Right lobe of liver (tissue), 6 donors: Measurements from ENCODE around the gene PRKCD. TPM values are rescaled to one million over a fixed set of nuclear protein-coding genes. Genes with fewer than 3 reads are reported as not detected.

Experiments used
- ATAC-seq, 4 donors: fragments of 200-7000 bp; cut with Tn5 transposase; one replicate each; pipeline ENCODE4 v1.9.1; 2020; ENCODE audit warnings: mild to moderate bottlenecking in 4 of 4, moderate library complexity in 4 of 4
- DNase-seq, 3 donors: peaks; one replicate each; pipeline ENCODE4 v3.0.0-alpha.2; 2020
- H3K27ac ChIP-seq, 3 donors: fragments of 200-600 bp; one replicate each; pipeline ENCODE4 v1.8.0; 2022
- H3K27me3 ChIP-seq, 2 donors: fragments of 200-600 bp; one replicate each; pipeline ENCODE4 v1.8.0; 2022
- H3K36me3 ChIP-seq, 4 donors: fragments of 200-600 bp; sonication (generic) in 1 of 4; one replicate each; pipeline versions ENCODE4 v1.5.1 to v1.8.0; 2017 to 2022; ENCODE audit warnings: control low read depth in 1 of 4
- H3K4me1 ChIP-seq, 4 donors: fragments of 200-600 bp; sonication (generic) in 1 of 4; one replicate each; pipeline versions ENCODE4 v1.5.1 to v1.8.0; 2017 to 2022; ENCODE audit warnings: control low read depth in 1 of 4
- H3K4me3 ChIP-seq, 3 donors: fragments of 200-600 bp; one replicate each; pipeline ENCODE4 v1.8.0; 2022
- H3K9me3 ChIP-seq, 4 donors: fragments of 200-600 bp; sonication (generic) in 1 of 4; one replicate each; pipeline versions ENCODE4 v1.5.1 to v1.8.0; 2017 to 2022; ENCODE audit warnings: control low read depth in 1 of 4
- CTCF ChIP-seq, 4 donors: fragments of 200-600 bp in 3 of 4; fragments of 450-650 bp in 1 of 4; IDR thresholded peaks; one replicate each; pipeline versions ENCODE4 v1.5.1 to v1.8.0; 2016 to 2022; ENCODE audit warnings: antibody characterized with exemption in 4 of 4, mild to moderate bottlenecking in 2 of 4
- POLR2A ChIP-seq: fragments of 450-650 bp; IDR thresholded peaks from one replicate; pipeline ENCODE4 v1.6.1; 2017; ENCODE audit warnings: antibody characterized with exemption, mild to moderate bottlenecking
- WGBS: methylation state at CpG from one replicate; pipeline ENCODE4 v1.1.6; 2018; ENCODE audit warnings: low coverage, low lambda C conversion rate; ENCODE audit not compliant: insufficient coverage; ENCODE audit errors: missing lambda C conversion rate; 5-methylcytosine and 5-hydroxymethylcytosine counted together
- intact Hi-C, 2 donors: fragments of 100-400 bp; cut with DNase I; formaldehyde crosslinking; loops; one replicate each; pipeline versions ENCODE4 v1.11.2 to v1.14.1; 2022
- total RNA-seq, 6 experiments: library from RNA; depleted of rRNA in 2 of 6; stranded (reverse); fragments of >200 nt in 2 of 6; fragmentation: NEBNext Ultra II Directional in 3 of 6; extraction: Animal tissue kit (Norgen Biotek cat#: 25700) in 3 of 6; gene quantifications; one replicate each; pipeline versions ENCODE4 v1.1.0 to v1.2.4, GENCODE V29; 2016 to 2023
- donor health status: DM: no; HTN: yes; CAD: no.
- donor health status: DM: no; HTN: no; CAD: no.
- donor health status: DM: no; HTN: no; CAD: no.
- donor health status: DM: no; HTN: yes; CAD: no.
- donor health status: DM: no; HTN: yes; CAD: no.

PRKCD gene
- total RNA-seq, 6 experiments from 2014 or later, result 3.5 to 8.3 (median 5.1) TPM

DNA sequence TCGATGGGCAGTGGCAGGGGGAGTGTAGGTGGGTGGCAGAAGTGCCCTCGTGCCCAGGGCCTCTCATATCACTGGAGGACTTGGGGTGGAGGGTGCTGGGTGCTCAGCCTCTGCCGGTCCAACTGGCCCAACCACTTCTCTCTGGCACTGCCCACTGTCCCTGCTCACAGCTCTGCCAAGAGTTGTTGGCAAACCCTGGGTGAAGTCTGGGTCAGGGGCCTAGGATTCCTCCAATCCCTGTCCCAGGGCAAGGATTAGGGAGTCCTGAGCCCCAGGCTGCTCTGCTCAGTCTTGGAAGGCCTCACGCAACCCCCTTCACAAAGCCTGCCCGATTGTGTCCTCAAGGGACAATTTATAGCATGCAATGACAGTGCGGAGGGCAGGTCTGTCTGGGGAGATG, 5.2 kb upstream of the PRKCD start:
- Histone ChIP-seq H3K9me3 (no peaks in the 10 kb centered on the region), H3K4me3 (no peak overlapping the region), H3K36me3 (no peaks in the 10 kb centered on the region), H3K27ac (no peak overlapping the region), H3K27me3 (no peaks in the 10 kb centered on the region), H3K4me1 (peaks cover 0 to 32% (median 9%) of the 10 kb centered on the region in 4 donors)
- ATAC-seq (peak in 3 of 4 donors; percentile 50 to 56 (median 53)), DNase-seq (peak in 2 of 3 donors; percentile 74 to 82)
- WGBS, result 61% methylated on average over 3 of the region's 6 CpGs
- intact Hi-C loops, result no loop called here
- no peak for TF ChIP-seq POLR2A
- no peak for TF ChIP-seq CTCF (IDR thresholded peaks at IDR 0.05)

GRCh38 chr3:53156368-53156834, 4.6 kb upstream of the PRKCD start:
- DNase-seq, result no peak
- no peak overlapping the region for H3K4me3 ChIP-seq

DNA sequence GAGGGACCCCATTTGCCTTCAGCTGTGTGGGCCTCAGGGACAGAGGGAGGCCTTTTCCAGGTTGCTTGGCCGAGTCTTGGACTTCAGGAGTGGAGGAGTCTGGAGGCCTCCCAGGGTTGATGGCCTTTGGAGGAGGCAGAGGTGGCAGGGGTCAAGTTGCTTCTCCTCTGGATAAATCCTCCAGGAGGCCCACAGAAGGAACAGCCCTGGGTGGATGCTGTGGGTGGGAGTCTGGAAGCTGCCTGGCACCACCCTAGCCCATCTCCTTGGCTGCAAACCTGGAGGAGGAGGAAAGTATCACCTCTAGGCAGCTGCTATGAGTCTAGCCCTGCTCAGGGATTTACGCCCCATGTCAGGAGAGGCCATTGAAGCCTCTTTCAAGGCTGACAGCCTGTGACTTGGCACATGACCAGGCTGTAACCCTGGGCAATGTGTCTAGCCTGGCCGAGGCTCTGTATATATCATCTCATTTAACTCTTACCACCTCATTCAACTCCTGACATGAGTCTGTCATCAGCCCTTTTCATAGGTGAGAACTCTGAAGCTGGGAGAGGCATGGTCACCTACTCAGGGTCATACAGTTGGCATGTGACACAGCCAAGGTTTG, 2.9 kb upstream of the PRKCD start:
- Histone ChIP-seq H3K36me3 (no peaks in the 10 kb centered on the region), H3K9me3 (no peaks in the 10 kb centered on the region), H3K27me3 (no peaks in the 10 kb centered on the region), H3K4me1 (peaks cover 0 to 27% (median 9%) of the 10 kb centered on the region in 4 donors), H3K4me3 (no peak overlapping the region), H3K27ac (no peak overlapping the region)
- no peak for DNase-seq
- TF ChIP-seq CTCF (IDR thresholded peaks at IDR 0.05) (no peak), POLR2A (no peak)
- WGBS, result 17% methylated on average over 1 of the region's 3 CpGs
- no peak for ATAC-seq
- intact Hi-C loops, result no loop called here

More at GRCh38 chr3:53156368-53156834, 4.6 kb upstream of the PRKCD start:
- Histone ChIP-seq H3K4me1 (peaks cover 0 to 27% (median 9%) of the 10 kb centered on the region in 4 donors), H3K9me3 (no peaks in the 10 kb centered on the region), H3K27ac (no peak overlapping the region), H3K36me3 (no peaks in the 10 kb centered on the region), H3K27me3 (no peaks in the 10 kb centered on the region)
- intact Hi-C loops, result no loop called here
- TF ChIP-seq CTCF (IDR thresholded peaks at IDR 0.05), result no peak
- TF ChIP-seq POLR2A, result no peak
- no peak for ATAC-seq
- 34% methylated on average over 3 of the region's 36 CpGs for WGBS

DNA sequence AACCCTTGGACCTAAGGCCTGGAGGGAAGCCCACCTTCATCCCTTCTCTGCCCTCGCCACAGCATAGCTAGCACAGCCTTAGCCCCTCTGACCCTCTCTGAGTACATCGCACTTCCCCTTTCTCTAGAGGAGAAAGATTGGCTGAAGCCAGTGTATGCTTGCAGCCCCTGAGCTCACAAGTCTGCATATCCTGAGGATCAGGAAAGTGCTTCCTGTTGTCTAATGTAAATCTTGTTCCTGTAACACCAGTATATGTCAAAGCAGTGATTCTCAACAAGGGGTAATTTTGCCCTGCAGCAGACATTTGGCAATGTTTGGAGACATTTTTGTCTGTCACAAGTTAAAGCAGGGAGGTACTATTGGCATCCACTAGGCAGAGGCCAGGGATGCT, 2.2 kb upstream of the PRKCD start:
- TF ChIP-seq POLR2A (no peak), CTCF (IDR thresholded peaks at IDR 0.05) (no peak)
- H3K9me3 ChIP-seq, result no peaks in the 10 kb centered on the region
- H3K4me3 ChIP-seq, result no peak overlapping the region
- no peak for DNase-seq
- H3K27me3 ChIP-seq, result no peaks in the 10 kb centered on the region
- 60% methylated on average over 1 of the region's 2 CpGs for WGBS
- H3K36me3 ChIP-seq, result no peaks in the 10 kb centered on the region
- peaks cover 0 to 23% (median 9%) of the 10 kb centered on the region in 4 donors for H3K4me1 ChIP-seq
- no peak for ATAC-seq
- intact Hi-C loops, result no loop called here
- no peak overlapping the region for H3K27ac ChIP-seq
